AG09319 (cell line): ENCODE data around the gene PBOV1.

Experiments
- DNase-seq: peaks from one replicate; pipeline ENCODE4 v3.0.0-alpha.2; 2010; ENCODE audit warnings: low read depth; ENCODE audit errors: extremely low read depth
- CTCF ChIP-seq: IDR thresholded peaks from 2 replicates; pipeline ENCODE4 v1.5.1; 2011; ENCODE audit warnings: low read depth, mild to moderate bottlenecking, inconsistent platforms, low read length, moderate library complexity

Gene PBOV1

GRCh38 chr6:138246650-138247440 is 28.6 kb upstream of the PBOV1 start:
- DNase-seq: no peak
- TF ChIP-seq CTCF: no peak

GRCh38 chr6:138245751-138246150 is 27.5 kb upstream of the PBOV1 start:
- no peak for TF ChIP-seq CTCF
- no peak for DNase-seq

GRCh38 chr6:138242987-138243592 is 24.8 kb upstream of the PBOV1 start:
- DNase-seq: no peak
- TF ChIP-seq CTCF: no peak

- no peak for DNase-seq
- TF ChIP-seq CTCF: no peak
These were observed 23.6 kb upstream of the PBOV1 start for GRCh38 chr6:138241934-138242333.

GRCh38 chr6:138241381-138241780 is 23.1 kb upstream of the PBOV1 start:
- no peak for TF ChIP-seq CTCF
- no peak for DNase-seq

- no peak for DNase-seq
- no peak for TF ChIP-seq CTCF
These were observed 22.4 kb upstream of the PBOV1 start for GRCh38 chr6:138240476-138241245.

GRCh38 chr6:138239774-138240173 is 21.5 kb upstream of the PBOV1 start:
- DNase-seq: no peak
- TF ChIP-seq CTCF: no peak
